HCEC 1CT (cell line): ENCODE data around the gene INAFM2.

Experiments used
- DNase-seq: peaks from one replicate; pipeline ENCODE4 v3.0.0-alpha.2; 2017

The INAFM2 gene

DNA sequence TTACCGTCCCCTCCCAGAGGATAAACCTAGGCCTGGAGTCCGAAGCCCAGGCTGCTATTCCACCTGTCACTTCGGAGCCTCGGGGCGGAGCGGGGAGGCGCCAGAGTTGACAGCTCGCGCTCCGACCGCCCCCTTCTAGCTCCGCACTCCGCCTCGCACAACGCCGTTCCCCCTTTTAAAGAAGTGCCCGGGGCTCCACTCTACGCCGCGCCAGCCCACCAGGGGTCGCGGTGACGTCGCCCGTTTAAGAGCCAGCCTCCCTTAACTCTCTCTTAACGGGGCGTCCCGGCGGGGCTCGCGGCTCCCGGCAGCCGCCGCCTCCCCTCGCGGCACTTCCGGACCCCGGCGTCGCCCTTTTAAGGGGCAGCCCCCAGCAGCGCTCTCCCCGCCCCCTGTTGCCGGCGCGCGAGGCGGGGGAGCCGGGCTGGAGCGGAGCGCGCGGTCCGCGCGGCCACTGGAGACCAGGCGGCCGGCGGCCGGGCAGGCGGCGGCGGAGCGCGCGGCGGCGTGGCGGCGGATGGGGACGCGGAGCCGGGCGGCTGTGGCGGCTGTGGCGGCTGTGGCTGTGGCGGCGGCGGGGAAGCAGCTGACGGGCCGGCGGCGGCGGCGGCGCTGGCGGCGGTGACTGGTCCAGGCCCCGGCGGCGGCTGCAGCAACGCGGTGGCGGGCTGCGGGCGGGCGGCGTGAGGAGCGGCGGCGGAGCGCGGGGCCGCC is at the start of gene INAFM2:
Gene INAFM2, plus strand, starts transcription at position 454 of the 714 bp plus-strand sequence. CDS start 364 bp downstream, outside the sequence.
- DNase-seq, result peak; percentile 92

DNA sequence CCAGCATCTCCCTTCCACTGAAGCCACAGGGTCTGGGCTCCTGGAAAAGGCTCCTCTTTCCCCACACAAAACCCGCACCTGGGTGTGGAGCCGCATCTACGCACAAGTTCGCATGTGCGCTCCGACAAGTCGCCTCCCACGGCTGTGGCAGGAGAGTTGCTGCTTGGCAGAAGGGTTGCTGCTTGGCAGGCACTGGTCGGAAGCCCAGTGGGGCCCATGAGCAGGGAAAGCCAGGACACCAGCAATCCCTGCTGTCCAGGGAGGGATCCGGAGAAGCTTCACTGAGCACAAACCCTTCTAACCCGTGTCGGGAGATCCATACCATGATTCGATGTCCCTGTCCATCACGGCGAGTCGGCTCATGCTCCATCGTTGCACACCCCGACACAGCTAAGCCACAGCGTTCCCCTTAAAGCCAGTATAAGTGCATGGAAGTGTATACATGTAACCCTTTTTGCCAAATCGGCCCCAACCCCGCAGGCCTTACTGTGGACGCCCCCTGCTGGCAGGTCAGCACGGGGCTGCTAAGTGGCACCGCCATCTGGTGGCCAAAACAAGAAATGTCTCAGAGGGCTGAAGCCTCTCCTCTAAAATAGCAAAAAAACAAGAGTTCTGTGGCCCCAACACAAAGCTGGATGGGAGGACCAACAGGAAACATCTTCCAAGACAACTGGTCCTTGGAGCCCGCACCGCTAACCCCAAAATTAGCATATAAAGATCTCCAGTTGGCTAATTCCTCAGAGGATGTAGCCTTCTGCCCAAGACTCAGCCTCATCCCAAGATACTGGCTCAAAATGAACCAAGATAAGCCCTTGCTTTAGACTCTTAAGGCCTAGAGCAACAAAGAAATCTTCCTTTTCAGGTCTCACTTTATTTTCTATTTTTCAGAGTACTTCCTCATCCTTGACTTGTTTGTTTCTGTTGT is 48.9 kb upstream of the INAFM2 start:
- DNase-seq, result peak; percentile 68

DNA sequence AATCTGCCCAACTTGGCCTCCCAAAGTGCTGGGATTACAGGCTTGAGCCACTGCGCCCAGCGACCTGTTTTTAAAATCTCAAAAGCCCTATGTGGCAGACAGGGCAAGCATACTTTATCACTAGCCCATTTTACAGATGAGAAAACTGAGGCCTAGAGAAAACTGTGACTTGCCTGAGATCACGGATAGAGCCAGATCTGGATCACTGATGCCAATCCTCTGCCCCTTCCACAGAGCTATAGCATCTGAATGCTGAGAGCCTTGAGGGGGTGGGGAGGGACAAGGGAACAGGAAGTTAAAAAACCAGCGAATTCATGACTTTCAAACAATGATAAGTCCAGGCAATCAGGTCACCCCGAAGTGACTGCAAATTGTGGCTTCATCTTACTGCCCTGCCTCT is 48.0 kb upstream of the INAFM2 start:
- DNase-seq, result no peak

GRCh38 chr15:40275954-40276353 is 47.5 kb upstream of the INAFM2 start:
- no peak for DNase-seq

GRCh38 chr15:40276927-40277326 is 46.6 kb upstream of the INAFM2 start:
- DNase-seq, result no peak

- DNase-seq, result no peak
These were observed 46.0 kb upstream of the INAFM2 start for GRCh38 chr15:40277471-40277870.

DNA sequence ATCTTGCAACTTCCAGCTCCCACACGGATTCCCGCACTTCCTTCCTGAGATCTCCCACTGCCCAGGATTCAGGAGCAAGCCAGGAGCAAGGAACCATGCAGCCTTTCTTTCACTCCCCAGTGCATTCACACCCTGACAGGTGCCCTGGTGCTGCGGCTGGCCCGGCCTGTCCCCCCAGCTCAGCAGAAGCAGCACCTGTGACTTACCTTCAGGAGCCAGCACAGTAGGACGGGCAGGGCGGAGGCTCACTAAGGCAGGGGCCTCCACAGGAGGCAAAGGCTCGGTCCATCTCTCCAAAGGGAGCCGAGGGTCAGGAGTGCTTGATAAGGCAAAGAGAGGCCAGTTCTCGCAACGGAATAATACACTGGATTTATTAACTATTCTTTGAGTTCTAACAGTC is 45.5 kb upstream of the INAFM2 start:
- DNase-seq, result no peak

DNA sequence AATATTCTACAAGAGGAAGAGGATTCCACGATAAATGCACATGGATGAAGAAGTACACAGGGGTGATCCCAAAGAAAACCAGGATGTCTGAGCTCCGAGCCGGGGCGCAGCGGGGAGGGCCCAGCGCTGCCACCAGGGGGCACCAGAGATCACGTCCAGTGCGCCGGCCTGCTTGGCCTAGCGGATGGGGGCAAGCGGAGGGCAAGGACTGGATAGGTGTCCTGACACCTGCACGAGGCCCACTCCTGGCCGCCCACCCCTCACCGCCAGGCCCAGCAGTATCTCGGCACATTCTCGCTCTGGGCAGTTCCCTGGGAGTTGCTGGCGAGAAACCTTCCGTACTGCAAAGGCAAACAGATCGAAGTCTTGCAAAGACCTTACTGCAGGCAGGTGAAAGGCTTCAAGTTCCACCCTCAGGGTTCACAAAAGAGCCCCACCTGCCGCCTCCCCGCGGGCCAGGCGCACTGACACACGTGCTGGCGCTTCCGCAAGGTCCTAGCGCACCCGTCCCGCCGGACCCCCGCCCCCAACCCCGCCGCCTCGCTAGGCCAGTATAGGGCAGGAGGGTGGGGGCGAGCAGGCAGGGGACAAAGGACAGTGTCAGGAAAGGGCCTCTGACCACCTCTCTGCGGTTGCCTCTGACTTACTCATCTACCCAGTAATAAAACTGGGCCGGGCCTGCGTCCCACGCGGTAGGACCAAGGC is 43.9 kb upstream of the INAFM2 start:
- peak; percentile 47 for DNase-seq

- no peak for DNase-seq
These were observed 43.0 kb upstream of the INAFM2 start for GRCh38 chr15:40280260-40281056.

DNA sequence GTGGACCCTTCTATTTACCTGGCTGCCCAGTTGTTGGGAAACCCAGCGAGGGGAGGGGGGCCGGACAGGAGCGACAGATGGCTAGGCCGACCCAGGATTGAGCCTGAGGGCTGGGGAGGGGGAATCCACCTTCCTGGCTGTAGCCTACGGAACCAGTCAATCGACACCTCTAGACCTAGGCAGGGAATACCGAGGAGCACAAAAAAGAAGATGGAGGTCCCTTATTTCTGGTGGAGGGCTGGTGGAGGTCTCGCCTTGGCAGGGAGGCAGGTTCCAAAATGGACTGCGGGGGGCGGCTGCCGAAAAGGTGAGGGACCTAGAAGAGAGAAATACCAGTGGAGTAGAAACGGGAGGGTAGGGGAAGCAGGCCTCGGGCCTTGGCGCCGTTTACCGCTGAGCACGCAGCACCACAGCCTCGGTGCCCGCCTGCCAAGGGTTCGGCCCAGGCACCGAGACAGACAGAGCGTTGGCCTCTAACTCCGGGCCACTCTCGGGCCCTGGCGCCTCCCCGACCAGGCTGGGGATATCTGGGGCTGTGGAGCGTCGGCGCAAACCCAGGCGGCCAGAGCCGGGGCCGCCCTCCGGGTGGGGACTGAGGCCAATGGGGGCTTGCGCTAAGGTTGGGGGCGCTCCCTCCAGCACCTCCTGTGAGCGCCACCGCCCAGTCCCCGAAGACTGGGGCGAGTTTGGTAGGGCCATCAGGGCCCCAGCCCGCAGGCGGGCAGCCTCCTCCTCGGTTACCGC is 42.3 kb upstream of the INAFM2 start:
- no peak for DNase-seq

GRCh38 chr15:40281801-40282146 is 41.7 kb upstream of the INAFM2 start:
- DNase-seq, result no peak

DNA sequence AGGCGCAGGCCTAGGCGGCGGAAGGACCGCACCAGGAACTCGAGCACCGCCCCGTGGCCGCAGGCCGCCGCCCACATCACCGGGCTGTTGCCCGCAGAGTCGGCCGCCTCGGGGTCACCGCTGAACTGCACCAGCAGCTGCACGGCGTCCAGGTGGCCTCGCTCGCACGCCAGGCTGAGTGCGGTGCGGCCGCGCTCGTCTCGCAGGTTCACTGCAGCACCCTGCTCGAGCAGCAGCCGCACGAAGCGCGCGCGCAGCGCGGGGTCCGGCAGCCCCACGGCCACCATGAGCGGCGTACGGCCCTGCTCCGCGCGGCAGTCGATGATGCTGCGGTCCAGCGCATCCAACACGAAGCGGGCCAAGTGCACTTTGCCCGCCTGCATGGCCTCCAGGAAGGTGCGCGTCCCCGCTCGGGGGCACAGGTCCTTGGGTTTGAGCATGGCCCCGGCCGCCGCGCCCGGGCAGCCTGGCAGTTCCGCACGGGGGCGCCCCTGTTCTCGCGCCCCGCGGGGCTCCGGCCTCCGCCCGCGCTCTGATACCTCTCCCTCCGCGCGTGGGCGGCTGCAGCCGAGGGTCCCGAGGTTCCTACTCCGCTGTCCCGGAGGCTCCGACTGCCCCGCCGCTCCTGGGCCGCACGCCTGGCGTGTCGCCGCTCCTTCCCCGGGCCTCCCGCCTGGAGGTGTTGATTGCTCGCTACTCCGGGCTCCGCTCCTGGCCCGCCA is 41.2 kb upstream of the INAFM2 start:
- no peak for DNase-seq

DNA sequence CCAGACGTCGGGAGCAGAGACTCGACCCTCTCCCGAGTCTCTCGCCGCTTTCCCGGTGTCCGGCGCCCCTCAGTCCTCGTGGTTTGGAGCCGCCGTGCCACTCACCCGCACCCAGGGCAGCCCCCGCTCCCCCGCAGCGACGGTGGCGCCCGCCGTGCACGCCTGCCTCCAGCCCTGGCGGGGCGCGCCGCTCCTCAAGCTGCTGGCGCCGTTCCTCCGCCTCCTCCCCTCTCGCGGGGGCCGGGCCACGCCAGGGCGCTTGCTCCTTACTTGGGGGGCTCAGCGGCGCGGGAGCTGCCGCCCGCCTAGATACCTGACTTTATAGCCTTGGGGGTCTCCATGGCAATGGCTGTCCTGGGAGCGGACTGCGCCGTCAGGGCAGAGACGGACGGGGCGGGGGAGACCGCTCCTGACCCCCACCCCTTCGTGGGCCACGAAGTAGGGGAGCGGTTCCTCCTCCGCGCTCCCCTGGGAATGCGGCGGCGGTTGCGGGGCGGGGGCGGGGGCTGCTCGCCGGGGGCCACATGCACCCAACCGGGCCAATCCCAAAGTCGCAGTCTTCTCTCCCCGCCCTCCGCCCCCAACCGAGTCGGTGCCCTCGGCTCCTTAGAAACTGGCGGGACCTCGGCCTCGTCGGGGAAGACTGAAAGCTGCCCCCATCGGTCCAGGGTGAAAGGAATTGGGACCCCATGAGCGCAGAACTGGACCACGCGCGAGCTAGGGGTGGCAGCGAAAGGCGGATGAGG is 40.5 kb upstream of the INAFM2 start, which contains the start of gene ANKRD63:
Gene ANKRD63, minus strand, starts transcription at position 196 of the 746 bp plus-strand sequence. CDS start 478 bp downstream, outside the sequence.
- no peak for DNase-seq

DNA sequence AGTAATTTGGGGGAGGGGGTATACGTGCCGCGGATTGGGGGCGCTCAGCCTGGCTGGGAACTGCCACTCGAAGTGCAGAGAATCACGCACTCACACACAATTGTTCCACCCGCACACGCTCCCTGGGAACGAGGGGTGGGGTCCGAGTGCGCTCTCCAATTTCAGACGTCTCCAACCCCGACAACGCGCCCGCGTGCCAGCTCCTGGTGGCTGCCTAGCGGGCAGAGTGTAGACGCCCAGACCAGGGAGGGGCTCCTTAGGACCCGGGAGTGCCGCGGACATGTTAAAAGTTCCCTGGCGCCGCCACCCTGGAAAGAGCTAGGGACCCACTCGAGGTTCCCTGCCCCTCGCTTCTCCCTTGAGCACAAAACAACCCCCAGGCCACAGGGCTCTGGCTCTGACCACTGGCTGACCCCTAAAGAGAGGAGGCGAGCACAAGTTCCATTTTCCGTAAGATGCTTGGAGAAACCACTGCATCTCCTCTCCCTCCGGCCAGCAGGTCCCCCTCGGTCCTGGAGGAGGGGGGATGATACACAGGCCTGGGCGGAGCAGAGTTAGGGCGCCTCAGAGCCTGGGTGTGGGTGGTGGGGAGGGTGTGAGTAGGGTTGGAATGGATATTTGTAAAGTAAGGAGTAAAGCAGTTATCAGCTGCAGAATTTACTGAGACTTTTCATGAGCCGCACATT is 39.7 kb upstream of the INAFM2 start:
- DNase-seq, result no peak

GRCh38 chr15:40285151-40285550 is 38.3 kb upstream of the INAFM2 start:
- DNase-seq, result no peak

- no peak for DNase-seq
These were observed 37.9 kb upstream of the INAFM2 start for GRCh38 chr15:40285554-40286011.

- DNase-seq, result no peak
These were observed 37.4 kb upstream of the INAFM2 start for GRCh38 chr15:40286061-40286532.

DNA sequence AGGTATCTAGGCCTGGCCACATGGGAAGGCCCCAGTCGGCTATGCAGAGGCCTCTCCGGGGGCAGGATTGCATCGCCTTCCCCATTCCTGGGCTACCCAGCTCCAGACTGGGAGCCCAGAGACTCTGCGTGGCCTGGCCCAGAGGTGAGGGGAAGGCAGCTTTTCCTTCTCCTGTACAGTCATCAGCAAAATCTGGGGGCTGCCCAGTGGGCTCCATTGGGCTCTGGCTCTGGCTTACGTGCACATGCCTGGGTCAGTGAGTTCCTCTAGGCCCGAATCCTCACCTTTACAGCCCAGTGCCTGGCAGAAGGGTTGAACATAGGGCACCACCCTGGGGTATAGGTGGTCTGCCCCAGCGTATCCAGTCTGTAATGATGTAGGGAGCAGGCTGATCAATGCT is 36.7 kb upstream of the INAFM2 start:
- no peak for DNase-seq

DNA sequence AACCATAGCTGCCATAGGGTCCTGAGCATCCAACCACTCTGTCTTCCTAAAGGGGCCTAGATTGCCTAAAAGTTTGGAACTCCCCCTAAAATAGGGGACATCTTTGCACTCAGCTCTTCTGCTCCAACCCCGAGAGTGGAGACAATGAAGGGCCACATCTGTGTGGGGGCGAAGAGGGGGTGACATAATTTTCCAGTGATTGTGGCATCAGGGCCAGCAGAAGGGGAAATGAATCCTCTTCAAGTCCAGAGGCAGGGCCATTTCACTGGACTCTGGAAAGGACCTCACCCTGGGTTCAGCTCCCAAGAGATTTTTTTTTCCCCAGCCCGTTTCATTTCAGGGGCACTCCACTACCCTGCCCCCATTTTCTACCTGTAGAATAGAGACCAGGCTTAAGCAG is 36.0 kb upstream of the INAFM2 start:
- DNase-seq, result no peak
